COLO829 (cell line): Measurements from ENCODE around the gene IGSF21.

Experiments
- DNase-seq: peaks from one replicate; pipeline ENCODE4 v3.0.0; 2012; ENCODE audit warnings: low spot score

Gene IGSF21

DNA sequence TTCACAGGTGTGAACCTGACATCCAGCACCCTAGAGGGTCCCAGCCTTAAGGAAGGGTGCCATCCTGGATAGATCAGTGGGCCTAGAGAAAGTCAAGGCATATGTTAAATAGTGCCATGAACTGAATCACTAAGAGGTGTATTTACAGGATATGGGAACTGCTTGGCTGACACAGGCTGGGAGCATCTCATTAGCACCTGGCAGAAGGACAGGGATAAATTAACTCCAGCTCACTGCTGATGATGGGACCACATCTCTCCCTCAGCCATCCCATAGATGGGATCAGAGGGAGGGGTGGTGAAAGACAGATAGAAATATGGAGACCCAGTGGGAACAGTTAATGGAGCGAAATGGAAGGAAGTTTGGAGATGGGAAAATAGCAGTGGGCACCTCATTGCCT lies 122.0 kb downstream of the IGSF21 start:
- DNase-seq = no peak

DNA sequence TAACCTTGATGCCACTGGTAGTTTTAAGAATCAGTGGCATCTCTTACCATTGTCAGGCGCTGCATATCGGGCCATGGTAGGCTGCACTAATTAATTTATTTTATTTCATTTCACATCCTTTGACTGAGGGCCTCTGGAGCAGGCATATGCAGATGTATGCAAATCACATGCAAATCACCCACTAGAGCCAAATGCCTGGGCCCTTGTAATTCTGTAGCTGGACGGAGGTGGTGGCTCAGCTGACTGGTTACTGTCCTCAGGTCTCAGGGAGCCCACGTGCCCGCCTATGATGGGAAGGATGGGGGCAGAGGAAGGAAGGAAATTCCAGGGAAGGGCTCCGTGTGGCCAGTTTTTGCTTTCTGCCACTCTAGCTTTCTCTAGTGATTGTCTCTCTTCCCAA lies 122.7 kb downstream of the IGSF21 start:
- no peak for DNase-seq

DNA sequence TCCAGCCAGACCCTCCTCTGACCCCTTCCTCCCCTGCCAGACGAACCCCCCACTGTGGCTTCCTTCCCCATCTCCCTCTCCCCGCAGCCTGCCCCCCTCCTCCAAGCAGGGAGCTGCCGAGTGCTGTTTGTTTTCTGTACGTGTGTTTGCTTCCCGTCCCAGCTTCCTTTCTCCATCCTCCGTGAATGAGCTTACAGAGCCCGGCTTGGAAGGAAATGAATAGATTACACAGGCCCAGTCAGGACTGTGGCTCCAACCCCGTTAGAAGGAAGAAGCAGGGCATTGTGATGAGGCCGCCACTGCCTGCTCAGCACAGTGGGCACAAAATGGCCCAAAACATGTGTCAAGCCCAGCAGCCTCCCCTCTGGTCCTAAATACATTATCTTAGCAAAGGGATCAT lies 123.2 kb downstream of the IGSF21 start:
- no peak for DNase-seq

DNA sequence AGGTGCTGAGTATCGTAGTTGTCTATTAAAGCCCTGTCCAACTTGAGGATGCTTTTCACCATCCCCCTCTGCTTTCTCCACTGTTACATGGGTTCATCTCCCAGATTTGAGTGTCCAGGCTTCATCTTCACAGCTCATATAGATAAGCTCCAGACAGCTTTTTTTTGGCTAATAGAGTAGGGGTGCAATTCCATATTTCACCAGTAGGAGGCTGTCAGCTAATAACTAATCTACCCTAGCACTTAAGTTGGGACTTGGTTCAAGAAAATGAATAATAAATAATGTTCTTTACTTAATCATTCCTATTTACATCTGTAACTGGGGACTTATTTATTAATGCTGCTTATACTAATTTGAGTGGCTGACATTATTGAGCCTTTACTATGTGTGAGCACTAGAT lies 124.5 kb downstream of the IGSF21 start:
- DNase-seq = no peak

DNA sequence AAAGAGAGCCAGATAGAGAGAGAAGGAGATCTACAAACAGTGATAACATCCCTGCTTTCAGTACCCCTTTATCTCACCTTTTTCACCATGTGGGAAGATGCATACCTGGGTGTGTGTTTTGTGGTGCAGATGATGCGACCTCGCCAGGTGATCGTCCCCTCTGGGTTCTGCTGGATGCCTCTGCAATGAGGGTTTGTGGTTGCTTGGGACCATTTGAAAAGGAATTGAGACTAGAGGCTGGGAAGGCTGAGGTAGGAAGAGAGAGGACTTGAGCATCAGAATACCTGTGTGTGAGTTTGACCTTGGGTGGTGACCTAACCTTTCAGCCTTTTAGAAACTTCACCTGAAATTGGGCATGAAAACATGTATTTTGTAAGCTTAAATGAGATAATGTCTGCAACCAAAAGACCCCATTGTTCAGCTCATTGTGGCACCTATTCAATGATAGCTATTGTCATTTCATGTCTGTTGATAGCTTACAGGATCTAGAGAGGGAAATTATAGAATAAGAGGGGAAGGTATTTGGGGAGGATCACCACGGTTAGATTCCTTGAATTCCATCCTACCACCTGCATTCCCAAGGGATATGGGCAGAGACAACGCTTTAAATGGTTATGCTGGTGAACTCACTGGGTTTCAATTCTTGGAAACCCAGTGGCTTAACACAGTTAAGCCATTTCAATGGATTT lies 125.7 kb downstream of the IGSF21 start:
- no peak for DNase-seq

DNA sequence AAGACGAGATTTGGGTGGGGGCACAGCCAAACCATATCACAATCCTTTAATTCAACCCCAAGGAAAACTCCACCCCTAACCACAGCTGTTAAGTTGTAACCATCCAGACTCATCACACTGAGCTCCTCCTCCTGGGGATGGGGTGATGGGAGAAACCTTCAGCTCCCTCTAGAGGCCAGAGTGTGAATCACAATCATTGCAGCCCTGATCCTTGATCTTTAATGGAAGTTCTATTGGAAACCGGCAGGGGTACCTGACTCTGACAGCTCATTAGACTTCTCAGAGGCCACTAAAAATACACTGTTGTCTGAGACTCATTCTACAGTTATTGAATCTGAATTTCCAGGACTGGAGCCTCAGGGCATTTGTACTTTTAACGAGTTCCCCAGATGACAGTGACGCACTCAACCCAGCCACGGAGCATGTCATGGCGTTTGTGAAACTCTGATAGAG lies 127.2 kb downstream of the IGSF21 start:
- DNase-seq = peak; percentile 74

DNA sequence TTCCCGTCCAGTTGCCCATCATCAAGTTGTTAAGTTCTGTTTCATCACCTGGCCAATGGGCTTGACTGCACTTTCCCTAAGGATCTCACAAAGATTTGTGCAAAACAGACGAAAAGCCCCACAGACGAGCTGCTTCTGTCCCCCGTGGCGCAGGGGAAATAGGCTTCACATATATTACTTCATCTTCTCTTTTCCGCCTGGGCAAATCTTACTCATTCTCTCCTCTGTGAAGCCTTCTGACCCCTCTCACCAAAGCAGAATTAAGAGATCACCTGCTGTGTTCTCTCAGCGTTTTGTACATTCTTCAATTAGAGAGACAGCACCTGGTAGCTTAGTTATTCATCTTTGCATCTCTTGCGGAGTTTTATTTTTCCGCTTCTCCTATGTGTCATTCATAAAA lies 129.8 kb downstream of the IGSF21 start:
- DNase-seq = no peak

DNA sequence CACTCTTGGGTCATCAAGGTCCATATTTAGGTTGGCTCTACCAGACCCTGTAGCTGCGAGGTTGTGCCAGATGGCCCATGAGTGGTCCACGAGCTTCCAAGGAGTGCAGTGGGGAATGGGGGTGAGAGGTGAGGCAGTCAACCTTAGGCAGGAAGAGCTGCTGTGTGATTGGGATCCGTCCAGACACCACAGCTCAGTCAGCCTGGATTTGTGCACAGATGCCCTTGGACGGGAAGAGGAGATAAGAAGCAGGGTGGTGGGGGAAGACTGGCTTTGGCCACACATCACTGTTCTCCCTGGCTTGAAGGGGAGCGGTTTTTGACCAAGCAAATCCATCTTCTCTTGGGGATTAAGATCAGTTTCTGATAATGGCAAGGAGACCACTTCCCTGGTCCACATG lies 130.6 kb downstream of the IGSF21 start:
- no peak for DNase-seq

DNA sequence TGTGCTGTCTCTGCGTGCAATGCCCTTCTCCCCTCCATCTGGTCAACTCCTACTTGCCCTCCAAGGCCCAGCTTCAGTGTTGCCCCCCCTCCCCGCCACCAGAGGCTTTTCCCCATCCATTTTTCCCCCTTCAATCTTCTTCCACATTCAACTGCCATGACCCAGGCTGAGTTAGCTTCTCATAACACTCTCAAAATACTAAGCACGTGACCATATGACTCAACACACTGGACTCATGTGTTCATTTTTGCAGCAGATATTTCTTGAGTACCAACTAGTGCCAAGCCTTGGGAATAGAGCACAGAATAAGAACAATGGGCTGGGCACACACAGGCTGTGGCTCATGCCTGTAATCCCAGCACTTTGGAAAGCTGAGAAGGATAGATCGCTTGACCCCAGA lies 132.1 kb downstream of the IGSF21 start:
- DNase-seq = no peak

DNA sequence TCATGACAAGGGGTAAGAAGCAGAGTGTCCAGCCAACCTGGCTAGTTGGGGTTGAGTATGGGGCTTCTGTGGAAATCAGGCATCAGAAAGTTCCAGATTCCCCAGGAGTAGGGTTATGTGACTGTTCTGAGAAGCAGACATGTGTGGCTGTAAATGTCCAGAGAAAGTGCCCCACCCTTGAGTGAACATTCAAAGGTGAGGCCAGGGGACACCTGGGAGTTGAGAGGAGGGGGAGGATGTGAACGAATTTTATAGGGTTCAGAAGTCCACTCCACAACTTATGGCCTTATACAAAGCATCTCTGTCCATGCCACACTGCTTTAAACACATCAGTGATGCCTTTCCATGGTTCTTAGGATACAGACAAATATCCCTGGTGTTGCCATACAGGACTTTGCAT lies 133.3 kb downstream of the IGSF21 start:
- DNase-seq = no peak

DNA sequence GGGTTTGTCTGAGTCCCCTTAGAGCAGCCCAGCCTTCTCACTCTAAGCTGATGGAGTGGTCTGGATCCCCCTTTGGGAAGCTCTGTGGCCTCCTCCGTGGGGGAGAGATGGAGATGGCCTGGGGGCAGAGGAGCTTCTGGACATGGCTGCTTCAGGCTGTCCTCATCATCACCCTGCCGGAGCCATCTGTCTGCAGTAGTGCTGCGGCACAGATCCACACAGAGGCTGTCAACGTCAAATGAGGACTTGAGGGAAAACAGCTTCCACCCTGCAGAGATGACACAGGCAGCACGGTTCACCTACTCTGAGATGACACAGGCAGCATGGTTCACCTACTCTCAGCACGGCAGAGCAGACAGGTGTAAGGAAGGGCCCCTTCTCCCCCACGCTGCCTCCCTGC lies 134.3 kb downstream of the IGSF21 start:
- no peak for DNase-seq

DNA sequence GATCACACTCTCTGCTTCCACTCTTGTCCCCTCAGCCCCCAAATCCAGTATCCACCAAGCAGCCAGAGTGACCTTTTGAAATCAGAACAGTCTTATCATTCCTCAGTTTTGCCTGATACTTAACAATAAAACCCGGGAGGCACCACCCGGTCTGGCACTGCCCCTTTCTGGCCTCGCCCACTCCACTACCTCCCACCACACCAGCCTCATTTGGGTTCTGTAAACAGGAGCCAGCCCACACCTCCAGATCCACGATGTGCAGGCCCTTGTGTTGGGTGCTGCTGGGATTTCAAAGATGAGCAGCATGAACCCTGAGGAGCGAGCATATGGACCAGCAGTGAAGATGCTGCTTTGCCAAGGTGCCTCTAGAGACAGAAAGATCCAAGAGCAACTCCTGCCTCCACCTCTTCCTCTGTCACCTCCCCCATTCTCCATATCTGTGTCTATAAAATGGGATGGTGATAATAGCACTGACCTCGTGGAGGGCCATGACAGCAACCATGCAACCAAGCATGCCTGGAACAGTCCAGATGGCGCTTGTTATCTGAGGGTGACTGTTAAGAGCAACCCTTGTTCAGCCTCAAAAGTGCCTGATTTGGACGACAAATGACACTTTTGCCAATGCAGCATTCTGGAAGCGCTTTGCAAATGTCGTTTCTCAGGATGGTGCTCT lies 136.0 kb downstream of the IGSF21 start:
- no peak for DNase-seq

DNA sequence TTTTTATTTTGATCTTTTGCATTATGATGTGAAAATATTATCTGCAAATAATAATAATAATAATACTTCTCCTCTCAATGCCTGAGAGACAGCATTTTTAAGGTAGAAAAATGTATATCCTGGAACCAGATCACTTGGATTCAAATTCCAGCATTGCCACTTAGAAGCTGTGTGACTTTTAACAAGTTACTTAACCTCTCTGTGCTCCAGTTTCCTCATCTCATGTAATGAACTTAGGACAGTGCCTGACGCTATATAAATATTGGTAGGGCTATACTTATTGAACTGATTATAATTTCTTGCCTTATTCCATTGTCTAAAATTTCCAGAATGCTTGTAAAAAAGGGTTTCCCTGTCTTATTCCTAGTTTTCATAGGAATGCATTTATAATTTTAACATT lies 137.2 kb downstream of the IGSF21 start:
- DNase-seq = no peak

DNA sequence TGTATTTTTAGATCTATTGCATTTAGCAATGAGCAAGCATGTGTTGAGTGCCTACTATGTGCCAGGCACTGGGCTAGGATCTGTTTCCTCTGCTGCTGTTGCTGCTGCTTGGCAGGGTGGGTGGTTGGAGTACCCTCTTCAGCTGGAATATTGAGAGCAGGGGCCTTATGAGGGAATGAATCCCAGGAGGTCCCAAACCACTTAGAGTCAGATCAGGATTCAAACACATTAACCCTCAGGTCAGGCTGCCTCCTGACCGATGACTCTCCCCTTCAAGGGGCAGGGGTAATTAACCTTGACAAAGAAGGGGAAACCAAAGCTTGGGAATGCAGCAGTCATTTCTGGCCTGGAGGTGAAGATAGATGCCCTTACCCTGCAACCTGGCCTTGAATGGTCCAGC lies 138.0 kb downstream of the IGSF21 start:
- no peak for DNase-seq

DNA sequence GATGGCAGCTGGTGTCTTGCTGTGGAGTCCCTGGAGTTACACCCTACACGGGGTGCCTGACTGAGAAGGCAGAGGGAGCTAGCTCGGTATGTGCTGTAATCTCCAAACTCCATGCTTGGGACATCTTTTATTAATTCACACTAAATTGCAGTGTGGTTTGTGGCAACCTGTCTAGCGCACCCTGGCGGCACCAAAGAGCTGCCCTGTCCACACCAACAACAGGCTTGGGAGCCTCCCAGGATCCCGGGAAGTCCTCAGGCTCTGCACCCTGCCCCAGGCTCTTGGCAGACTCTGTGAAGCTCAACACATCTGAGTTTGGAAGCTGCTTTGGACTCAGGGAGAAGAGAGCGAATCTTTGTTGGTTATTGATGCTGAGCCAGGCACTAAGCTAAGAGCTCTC lies 138.9 kb downstream of the IGSF21 start:
- DNase-seq = no peak

DNA sequence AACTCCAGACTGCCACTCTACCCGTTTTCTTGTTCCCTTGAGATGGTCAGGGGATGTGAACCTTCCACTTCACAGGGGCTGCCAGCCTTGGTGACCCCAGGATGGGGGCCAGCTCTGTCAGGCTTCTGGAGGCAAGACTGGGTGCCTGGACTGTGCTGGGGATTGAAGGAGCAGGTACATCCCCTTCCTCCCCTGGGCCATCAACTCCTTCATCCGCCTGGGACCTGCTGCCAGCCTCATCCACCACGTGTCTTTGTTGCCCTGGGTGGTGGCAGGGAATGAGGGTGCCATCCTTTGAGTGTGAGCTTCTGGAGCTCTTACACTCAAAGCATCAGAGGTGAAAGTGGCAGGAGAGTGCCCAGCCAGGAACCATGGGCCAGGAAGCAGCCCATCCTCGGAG lies 139.6 kb downstream of the IGSF21 start:
- DNase-seq = no peak

DNA sequence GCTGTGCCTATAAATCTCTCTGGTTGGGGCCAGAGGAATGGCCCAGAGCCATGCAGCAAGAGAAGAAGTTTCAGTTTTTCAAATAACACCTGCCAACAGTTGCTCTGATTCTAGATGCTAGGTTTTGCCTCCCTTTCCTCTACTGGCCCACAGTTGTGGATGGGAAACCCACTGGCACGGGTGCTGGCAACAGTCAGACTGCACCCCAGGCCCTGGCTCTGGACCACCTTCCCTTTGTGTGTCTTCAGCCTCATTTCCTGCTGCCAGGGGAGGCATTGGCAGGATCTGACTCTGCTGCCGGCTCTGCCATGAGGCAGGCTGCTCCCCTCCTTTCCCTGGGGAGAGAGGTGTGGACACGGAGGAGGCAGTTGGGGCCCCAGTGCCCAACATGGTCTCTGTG lies 142.0 kb downstream of the IGSF21 start:
- no peak for DNase-seq

DNA sequence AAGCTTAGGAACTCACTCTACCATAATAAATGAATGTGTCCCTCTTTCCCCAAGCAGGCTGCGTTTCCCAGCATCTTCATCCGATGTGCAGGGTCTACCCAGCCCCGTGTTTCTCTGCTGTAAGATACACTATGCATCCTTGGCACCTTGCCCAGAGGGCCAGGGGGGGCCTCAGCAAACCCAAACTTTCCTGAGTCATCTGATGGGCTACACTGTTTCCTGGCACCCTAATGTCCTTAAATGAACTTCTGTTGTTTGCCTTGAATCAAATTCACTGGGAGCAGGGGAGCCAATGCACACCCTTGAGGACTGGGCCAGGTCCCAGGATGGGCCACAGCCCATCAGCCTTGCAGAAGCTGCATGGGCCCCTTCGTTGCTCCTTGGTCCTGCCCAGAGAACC lies 145.5 kb downstream of the IGSF21 start:
- no peak for DNase-seq

DNA sequence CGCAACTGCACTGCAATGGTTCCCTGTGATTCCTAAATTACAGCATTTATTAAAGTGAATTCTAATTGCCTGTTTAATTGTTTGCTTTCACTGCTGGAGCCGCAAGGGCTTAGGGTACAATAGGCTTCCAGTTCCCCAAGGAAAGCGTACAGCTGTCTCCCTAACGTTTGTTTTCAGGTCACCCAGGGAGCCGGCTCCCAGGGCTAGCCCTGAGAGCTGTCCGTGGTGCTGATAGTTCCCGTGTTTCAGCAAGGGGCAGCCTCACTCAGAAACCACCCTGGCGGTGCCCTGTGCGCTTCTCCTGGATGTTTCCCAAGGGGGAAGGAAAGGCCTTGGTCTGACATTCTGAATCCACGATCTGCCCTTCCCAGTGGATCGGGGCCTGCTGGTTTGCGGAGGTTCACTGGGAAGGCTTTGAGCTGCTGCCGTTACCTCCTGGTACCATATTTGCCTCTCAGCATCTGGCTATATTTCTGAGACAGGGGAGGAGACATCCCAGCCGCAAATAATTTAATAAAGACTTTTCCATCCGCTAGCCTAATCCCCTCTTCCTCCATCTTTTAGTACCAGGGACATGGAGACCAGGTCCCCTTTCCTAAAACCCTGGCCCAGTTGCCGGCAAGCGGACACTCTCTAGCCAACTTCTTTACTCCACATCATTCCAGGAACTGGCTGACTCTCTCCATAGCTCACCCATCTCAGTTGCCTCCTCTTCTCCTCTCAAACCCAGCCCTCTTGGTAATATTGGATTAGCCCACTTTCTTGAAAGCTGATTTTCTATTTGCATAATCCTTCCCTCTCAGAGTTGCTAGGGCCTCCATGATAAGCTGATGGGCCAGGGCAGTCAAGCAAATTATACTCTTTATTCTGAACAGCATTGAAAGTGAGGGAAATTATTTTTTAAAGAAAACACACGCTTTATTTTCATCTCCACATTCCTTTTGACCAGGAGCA lies 149.0 kb downstream of the IGSF21 start:
- DNase-seq = peak; percentile 13

DNA sequence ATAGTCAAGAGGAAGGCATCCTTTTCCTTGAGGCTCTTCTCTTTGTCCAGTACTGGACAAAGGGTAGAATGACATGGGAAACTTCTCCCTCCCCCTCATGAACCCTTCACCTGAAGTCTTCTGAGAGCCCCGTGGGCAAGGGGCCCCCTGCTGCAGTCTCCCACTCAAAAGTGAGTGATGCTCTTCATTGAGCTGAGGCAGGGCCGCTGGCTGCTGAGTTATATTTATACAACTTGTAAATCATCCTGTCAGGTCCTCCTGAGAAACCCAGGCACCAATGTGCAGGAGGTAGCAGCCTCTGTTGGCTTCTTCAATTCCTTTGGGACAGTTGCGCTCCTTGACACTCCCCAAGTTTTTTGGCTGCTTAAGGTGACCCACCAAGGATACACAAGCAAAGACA lies 150.2 kb downstream of the IGSF21 start:
- no peak for DNase-seq

DNA sequence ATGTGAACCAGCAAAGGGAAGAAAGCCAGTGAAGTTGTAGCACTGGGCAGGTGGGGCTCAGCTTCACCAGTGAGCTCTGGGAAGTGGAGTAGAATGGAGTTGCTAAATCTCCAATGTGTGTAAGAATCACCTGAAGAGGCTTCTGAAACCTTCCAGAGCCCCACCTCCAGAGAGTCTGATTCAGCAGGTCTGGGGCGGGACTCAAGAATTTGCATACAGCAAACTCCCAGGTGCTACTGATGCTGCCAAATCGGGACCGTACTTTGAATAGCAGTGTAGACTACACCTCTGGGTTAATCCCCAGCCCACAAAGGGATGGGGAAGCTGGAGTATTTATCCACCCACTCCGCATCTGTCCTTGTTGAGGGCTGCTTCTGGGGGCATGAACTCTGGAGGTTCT lies 154.3 kb downstream of the IGSF21 start:
- DNase-seq = no peak

DNA sequence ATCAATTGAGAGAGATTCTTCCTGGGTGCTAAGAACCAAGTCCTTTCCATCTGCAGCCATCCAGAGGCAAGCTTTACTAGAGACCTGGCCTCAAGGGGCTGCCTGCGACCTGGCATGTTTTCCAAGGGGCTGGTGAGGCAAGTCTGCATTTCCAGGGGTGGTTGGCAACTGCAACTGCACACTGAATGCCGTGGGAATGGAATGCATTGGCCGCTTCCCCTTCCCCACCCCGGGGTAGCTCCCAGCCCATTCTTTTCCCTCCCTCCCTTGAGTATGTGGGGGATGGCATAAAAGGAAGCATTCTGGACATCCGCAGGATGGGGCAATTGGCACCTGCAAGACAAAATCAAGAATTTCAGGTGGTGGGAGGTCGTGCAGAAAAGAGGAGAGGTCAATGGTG lies 155.1 kb downstream of the IGSF21 start:
- no peak for DNase-seq

DNA sequence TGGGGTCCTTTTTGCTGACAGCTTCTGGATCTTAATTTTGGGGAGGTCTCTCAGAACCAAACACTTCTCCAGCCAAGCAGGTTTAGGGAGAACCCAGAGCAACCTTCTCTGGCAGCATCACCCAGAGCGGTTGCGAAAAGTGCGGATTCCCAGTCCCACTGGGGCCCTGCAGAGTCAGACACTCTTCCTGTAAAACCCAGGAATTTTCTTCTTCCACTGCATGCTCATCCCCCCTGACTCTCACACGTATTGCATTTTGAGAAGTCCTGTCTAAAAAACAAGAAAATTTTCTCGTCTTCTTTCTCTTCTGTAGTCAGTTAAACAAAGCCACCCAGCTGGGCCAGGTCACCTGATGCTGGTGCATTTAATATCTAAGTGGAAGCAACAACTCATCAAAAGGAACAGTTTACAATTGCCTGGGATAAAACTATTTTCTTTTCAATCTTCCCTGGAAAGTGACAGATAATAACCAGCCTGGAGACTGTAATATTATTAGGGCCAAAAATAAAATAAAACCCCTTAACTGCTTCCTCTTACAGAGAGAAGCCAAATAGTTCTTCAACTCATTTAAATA lies 156.0 kb downstream of the IGSF21 start:
- DNase-seq = no peak
